Progenitor cell of endocrine pancreas (in vitro differentiated cells): ENCODE results near the gene SLC2A3. TPM values are rescaled to one million over a fixed set of nuclear protein-coding genes. Genes with fewer than 3 reads are reported as not detected.
"Not testable (repeated sequence)": the region's sequence is repeated elsewhere in the genome, so short reads cannot be mapped to it uniquely, and the experiment has no call there.

Source experiments
- DNase-seq: peaks from one replicate; pipeline ENCODE4 v3.0.0; 2021; ENCODE audit warnings: low spot score; ENCODE audit not compliant: unreplicated experiment
- H3K27ac Mint-ChIP-seq: 2 replicates; pipeline ENCODE4 v1.8.0; 2021; ENCODE audit warnings: mild to moderate bottlenecking, moderate library complexity, mixed read lengths
- H3K27me3 Mint-ChIP-seq: 2 replicates; pipeline ENCODE4 v1.8.0; 2021; ENCODE audit warnings: mixed read lengths
- H3K36me3 Mint-ChIP-seq: 2 replicates; pipeline ENCODE4 v1.8.0; 2022; ENCODE audit warnings: mixed read lengths; ENCODE audit not compliant: insufficient read depth
- H3K4me1 Mint-ChIP-seq: 2 replicates; pipeline ENCODE4 v1.8.0; 2021; ENCODE audit warnings: low read depth, mixed read lengths
- H3K4me3 Mint-ChIP-seq: 2 replicates; pipeline ENCODE4 v1.8.0; 2021; ENCODE audit warnings: low read depth, mild to moderate bottlenecking, moderate library complexity, mixed read lengths
- H3K9me3 Mint-ChIP-seq: 2 replicates; pipeline ENCODE4 v1.8.0; 2021; ENCODE audit warnings: low read depth, mixed read lengths
- CTCF ChIP-seq: fragments of 200-600 bp; sonication (generic); IDR thresholded peaks from one replicate; pipeline ENCODE4 v1.5.0; 2021; ENCODE audit warnings: antibody characterized with exemption, mild to moderate bottlenecking; ENCODE audit not compliant: unreplicated experiment
- total RNA-seq: library from RNA; stranded (reverse); gene quantifications from 2 replicates; pipeline ENCODE4 v1.2.1, GENCODE V29; 2021

The SLC2A3 gene
- total RNA-seq, 1 donor from 2014 or later, result 21.7 TPM

- Mint-ChIP-seq H3K36me3 (peaks cover 1% of the 10 kb centered on the region), H3K27me3 (no peaks in the 10 kb centered on the region), H3K4me1 (no peaks in the 10 kb centered on the region), H3K9me3 (no peaks in the 10 kb centered on the region), H3K27ac (no peak overlapping the region), H3K4me3 (no peak overlapping the region)
- no peak for DNase-seq
- TF ChIP-seq CTCF, result no peak
Observed at GRCh38 chr12:7916936-7917335, 19.1 kb downstream of the SLC2A3 start.

GRCh38 chr12:7915661-7916403, 20.2 kb downstream of the SLC2A3 start:
- Mint-ChIP-seq H3K27me3 (no peaks in the 10 kb centered on the region), H3K27ac (no peak overlapping the region), H3K4me1 (no peaks in the 10 kb centered on the region), H3K9me3 (no peaks in the 10 kb centered on the region), H3K36me3 (peaks cover 1% of the 10 kb centered on the region), H3K4me3 (no peak overlapping the region)
- DNase-seq, result no peak
- TF ChIP-seq CTCF, result no peak

DNA sequence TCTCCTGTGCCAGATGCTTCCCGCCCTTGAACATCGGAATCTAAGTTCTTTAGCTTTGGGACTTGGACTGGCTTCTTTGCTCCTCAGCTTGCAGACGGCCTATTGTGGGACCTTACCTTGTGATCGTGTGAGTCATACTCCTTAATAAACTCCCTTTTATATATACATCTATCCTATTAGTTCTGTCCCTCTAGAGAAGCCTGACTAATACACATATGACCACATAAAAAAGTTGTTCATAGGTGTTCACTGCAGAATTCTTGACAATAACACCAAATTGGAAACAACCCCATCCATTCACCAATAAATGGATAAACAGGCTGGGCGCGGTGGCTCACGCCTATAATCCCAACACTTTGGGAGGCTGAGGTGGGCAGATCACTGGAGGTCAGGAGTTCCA, 25.9 kb downstream of the SLC2A3 start:
- Mint-ChIP-seq H3K27ac (peak overlapping the region; percentile 50), H3K4me1 (peaks cover 23% of the 10 kb centered on the region)
- not testable (repeated sequence) for H3K9me3 Mint-ChIP-seq, H3K27me3 Mint-ChIP-seq, DNase-seq, H3K4me3 Mint-ChIP-seq, H3K36me3 Mint-ChIP-seq

DNA sequence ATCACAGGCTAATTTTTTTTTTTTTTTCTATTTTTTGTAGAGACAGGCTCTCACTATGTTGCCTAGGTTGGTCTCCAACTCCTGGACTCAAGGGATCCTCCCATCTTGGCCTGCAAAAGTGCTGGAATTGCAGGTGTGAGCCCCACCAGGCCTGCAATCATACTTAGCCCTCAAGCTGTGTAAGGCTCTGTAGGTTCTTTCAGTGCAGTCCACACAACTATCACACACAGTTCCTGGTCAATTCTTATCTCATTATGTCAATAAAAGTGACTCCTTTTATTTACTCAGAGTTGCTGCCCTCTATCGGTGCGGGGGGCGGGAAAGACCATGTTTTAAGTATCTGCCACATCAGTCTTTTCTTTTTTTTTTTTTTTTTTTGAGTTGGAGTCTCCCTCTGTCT, 29.0 kb downstream of the SLC2A3 start:
- peak; percentile 62 for TF ChIP-seq CTCF
- H3K36me3 Mint-ChIP-seq, result no peaks in the 10 kb centered on the region
- no peaks in the 10 kb centered on the region for H3K9me3 Mint-ChIP-seq
- H3K27me3 Mint-ChIP-seq, result no peaks in the 10 kb centered on the region
- no peak overlapping the region for H3K4me3 Mint-ChIP-seq
- DNase-seq, result peak; percentile 59
- H3K27ac Mint-ChIP-seq, result peak overlapping the region; percentile 86
- peaks cover 26% of the 10 kb centered on the region for H3K4me1 Mint-ChIP-seq

DNA sequence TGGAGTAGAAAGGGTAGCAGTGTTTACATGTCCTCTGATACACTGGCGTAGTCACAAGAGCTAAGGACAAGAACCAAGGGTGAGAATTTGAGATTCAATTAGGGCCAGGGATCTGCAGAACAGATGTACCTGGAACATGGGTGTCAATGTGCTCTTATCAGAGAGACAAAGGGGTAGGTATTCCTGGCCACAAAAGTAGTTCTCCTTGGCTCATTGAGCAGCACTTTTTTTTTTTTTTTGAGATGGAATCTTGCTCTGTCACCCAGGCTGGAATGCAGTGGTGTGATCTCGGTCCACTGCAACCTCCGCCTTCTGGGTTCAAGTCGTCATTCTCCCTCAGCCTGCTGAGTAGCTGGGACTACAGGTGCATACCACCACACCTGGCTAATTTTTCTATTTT, 29.7 kb downstream of the SLC2A3 start:
- H3K27me3 Mint-ChIP-seq, H3K4me3 Mint-ChIP-seq, H3K36me3 Mint-ChIP-seq, DNase-seq, H3K9me3 Mint-ChIP-seq: not testable (repeated sequence)
- peaks cover 26% of the 10 kb centered on the region for H3K4me1 Mint-ChIP-seq
- peak overlapping the region; percentile 18 for H3K27ac Mint-ChIP-seq

- not testable (repeated sequence) for DNase-seq, H3K9me3 Mint-ChIP-seq, H3K4me3 Mint-ChIP-seq, H3K36me3 Mint-ChIP-seq, H3K27me3 Mint-ChIP-seq
- peaks cover 28% of the 10 kb centered on the region for H3K4me1 Mint-ChIP-seq
- peak overlapping the region; percentile 69 for H3K27ac Mint-ChIP-seq
Observed at GRCh38 chr12:7905600-7906125, 30.3 kb downstream of the SLC2A3 start.

DNA sequence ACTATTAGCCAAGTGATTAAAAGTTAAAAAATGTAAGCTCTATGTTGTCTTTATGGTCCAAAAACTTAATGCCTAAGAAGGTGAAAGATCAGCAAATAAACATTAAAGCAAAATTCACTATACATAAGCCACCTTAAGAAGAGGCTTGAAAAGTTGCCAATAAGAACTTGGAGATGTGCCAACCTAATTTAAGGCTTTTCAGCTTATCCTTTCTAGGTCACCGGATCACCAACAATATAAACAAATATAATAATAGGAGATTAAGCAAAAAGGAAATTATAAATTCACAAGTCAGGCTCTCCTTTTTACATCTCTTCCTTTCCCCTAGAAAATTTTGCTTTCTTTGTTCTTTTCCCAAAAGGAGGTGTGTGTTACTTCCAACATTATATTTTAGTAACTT, 30.9 kb downstream of the SLC2A3 start:
- Mint-ChIP-seq H3K27me3 (no peaks in the 10 kb centered on the region), H3K27ac (peak overlapping the region; percentile 69), H3K36me3 (no peaks in the 10 kb centered on the region), H3K4me1 (peaks cover 28% of the 10 kb centered on the region), H3K4me3 (no peak overlapping the region), H3K9me3 (no peaks in the 10 kb centered on the region)
- no peak for DNase-seq
- TF ChIP-seq CTCF, result no peak

DNA sequence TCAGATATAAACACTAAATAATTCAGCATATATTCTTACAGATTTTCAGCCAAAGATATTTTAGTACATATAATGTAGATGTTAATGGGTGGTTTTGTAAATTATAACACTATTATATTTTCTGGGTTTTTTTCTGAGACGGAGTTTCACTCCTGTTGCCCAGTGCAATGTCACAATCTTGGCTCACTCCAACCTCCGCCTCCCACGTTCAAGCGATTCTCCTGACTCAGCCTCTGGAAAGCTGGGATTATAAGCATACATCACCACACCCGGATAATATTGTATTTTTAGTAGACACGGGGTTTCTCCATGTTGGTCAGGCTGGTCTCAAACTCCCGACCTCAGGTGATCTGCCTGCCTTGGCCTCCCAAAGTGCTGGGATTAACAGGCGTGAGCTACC, 33.6 kb downstream of the SLC2A3 start:
- not testable (repeated sequence) for H3K4me3 Mint-ChIP-seq, DNase-seq, H3K9me3 Mint-ChIP-seq, H3K27me3 Mint-ChIP-seq, H3K36me3 Mint-ChIP-seq
- H3K4me1 Mint-ChIP-seq, result peaks cover 23% of the 10 kb centered on the region
- peak overlapping the region; percentile 69 for H3K27ac Mint-ChIP-seq
